GM23248 (cell line): Measurements from ENCODE around the gene PLD1. TPM values are rescaled to one million over a fixed set of nuclear protein-coding genes. Genes with fewer than 3 reads are reported as not detected.

ENCODE experiments used
- DNase-seq: peaks from one replicate; pipeline ENCODE4 v3.0.0-alpha.2; 2015
- H2AFZ ChIP-seq: fragments of 200-600 bp; sonication (generic); 2 replicates; pipeline ENCODE4 v1.6.1; 2016; ENCODE audit warnings: antibody characterized with exemption
- H3F3A ChIP-seq: fragments of 200-600 bp; sonication (generic); 2 replicates; pipeline ENCODE4 v1.6.1; 2016; ENCODE audit warnings: mild to moderate bottlenecking, antibody characterized with exemption, mixed run types; ENCODE audit not compliant: insufficient read depth
- H3K27ac ChIP-seq: fragments of 200-600 bp; sonication (generic); 2 replicates; pipeline ENCODE4 v1.5.1; 2016; ENCODE audit warnings: mild to moderate bottlenecking
- H3K27me3 ChIP-seq: fragments of 200-600 bp; sonication (generic); replicated peaks from 2 replicates; pipeline ENCODE4 v1.6.1; 2016; ENCODE audit warnings: mild to moderate bottlenecking; ENCODE audit not compliant: insufficient read depth
- H3K36me3 ChIP-seq: fragments of 200-600 bp; sonication (generic); 2 replicates; pipeline ENCODE4 v1.6.1; 2016; ENCODE audit warnings: low read depth, mild to moderate bottlenecking
- H3K4me1 ChIP-seq: fragments of 200-600 bp; sonication (generic); 2 replicates; pipeline ENCODE4 v1.6.1; 2016; ENCODE audit warnings: mild to moderate bottlenecking; ENCODE audit not compliant: insufficient read depth
- H3K4me2 ChIP-seq: fragments of 200-600 bp; sonication (generic); one replicate; pipeline ENCODE4 v1.6.1; 2016; ENCODE audit warnings: mild to moderate bottlenecking; ENCODE audit not compliant: unreplicated experiment
- H3K4me3 ChIP-seq: fragments of 200-600 bp; sonication (generic); 2 replicates; pipeline ENCODE4 v1.5.1; 2016; ENCODE audit warnings: mild to moderate bottlenecking
- H3K79me2 ChIP-seq: fragments of 200-600 bp; sonication (generic); 2 replicates; pipeline ENCODE4 v1.6.1; 2016; ENCODE audit warnings: mild to moderate bottlenecking; ENCODE audit not compliant: insufficient read depth
- H3K9ac ChIP-seq: fragments of 200-600 bp; sonication (generic); 2 replicates; pipeline ENCODE4 v1.6.1; 2016; ENCODE audit warnings: mild to moderate bottlenecking
- H3K9me2 ChIP-seq: fragments of 200-600 bp; sonication (generic); 2 replicates; pipeline ENCODE4 v1.6.1; 2016; ENCODE audit warnings: mixed run types, mild to moderate bottlenecking, moderate library complexity; ENCODE audit not compliant: insufficient read depth
- H3K9me3 ChIP-seq: fragments of 200-600 bp; sonication (generic); one replicate; pipeline ENCODE4 v1.6.1; 2017; ENCODE audit warnings: low read depth
- H4K20me1 ChIP-seq: fragments of 200-600 bp; sonication (generic); 2 replicates; pipeline ENCODE4 v1.6.0; 2016; ENCODE audit not compliant: insufficient read depth
- EZH2 ChIP-seq: fragments of 200-600 bp; sonication (generic); IDR thresholded peaks from 2 replicates; pipeline ENCODE4 v1.6.1; 2018; ENCODE audit warnings: antibody characterized with exemption, mild to moderate bottlenecking; ENCODE audit not compliant: insufficient read depth, poor library complexity, severe bottlenecking
- EZH2phosphoT487 ChIP-seq: fragments of 200-600 bp; sonication (generic); IDR thresholded peaks from 2 replicates; pipeline ENCODE4 v1.6.1; 2018; ENCODE audit warnings: antibody characterized with exemption, moderate library complexity, mild to moderate bottlenecking, low read depth; ENCODE audit not compliant: insufficient read depth
- WGBS, 2 experiments: methylation state at CpG; one replicate each; pipeline ENCODE4 v1.1.6; 2015 to 2017; ENCODE audit warnings: low lambda C conversion rate in 2 of 2, low coverage in 1 of 2; ENCODE audit errors: missing lambda C conversion rate in 2 of 2; 5-methylcytosine and 5-hydroxymethylcytosine counted together
- in situ Hi-C: fragments of 300-500 bp; cut with MboI; formaldehyde crosslinking; loops from 2 replicates; pipeline ENCODE4 v1.15.0; 2020
- polyA plus RNA-seq: library from polyadenylated mRNA; unstranded; fragments of >200 nt; fragmentation: Nextera tagmentation; extraction: Ambion mirVana; gene quantifications from 2 replicates; pipeline ENCODE4 v1.2.1, GENCODE V29; 2016
- total RNA-seq: library from RNA; depleted of rRNA; stranded (reverse); fragments of >200 nt; shearing (Covaris generic); gene quantifications from 2 replicates; pipeline ENCODE4 v1.2.3, GENCODE V29; 2014

Gene PLD1
- total and polyA plus RNA-seq, 2 experiments from 2014 or later: 3.0 to 4.6 TPM

DNA sequence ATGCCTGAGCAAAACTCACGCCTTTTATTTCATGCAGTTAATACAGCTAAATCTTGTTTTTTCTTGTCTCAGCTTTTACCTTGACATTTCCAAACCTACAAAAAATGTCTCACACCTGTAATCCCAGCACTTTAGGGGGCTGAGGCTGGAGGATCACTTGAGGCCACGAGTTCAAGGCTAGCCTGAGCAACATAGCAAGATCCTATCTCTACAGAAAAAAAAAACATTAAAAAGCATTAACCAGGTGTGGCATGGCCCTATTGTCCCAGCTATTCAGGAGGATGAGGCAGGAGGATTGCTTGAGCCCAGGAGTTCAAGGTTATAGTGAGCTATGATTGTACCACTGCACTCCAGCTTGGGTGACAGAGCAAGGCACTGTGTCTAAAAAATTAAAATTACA is 29.0 kb upstream of the PLD1 start:
- H3K4me2 ChIP-seq: no peak overlapping the region
- in situ Hi-C loops: no loop called here
- no peak overlapping the region for H3K9ac ChIP-seq
- 94 to 98% methylated on average over 2 of the region's 2 CpGs for WGBS, 2 experiments
- no peak overlapping the region for H3K4me3 ChIP-seq
- H3K27ac ChIP-seq: no peak overlapping the region
- TF ChIP-seq EZH2phosphoT487: no peak
- no peak for DNase-seq
- no peaks in the 10 kb centered on the region for H3K9me2 ChIP-seq
- H2AFZ ChIP-seq: no peak overlapping the region
- H3K79me2 ChIP-seq: no peaks in the 10 kb centered on the region
- H3K36me3 ChIP-seq: no peaks in the 10 kb centered on the region
- no peaks in the 10 kb centered on the region for H3K27me3 ChIP-seq
- H3K9me3 ChIP-seq: no peaks in the 10 kb centered on the region
- H3F3A ChIP-seq: peaks cover 16% of the 10 kb centered on the region
- no peaks in the 10 kb centered on the region for H4K20me1 ChIP-seq
- H3K4me1 ChIP-seq: peaks cover 22% of the 10 kb centered on the region

DNA sequence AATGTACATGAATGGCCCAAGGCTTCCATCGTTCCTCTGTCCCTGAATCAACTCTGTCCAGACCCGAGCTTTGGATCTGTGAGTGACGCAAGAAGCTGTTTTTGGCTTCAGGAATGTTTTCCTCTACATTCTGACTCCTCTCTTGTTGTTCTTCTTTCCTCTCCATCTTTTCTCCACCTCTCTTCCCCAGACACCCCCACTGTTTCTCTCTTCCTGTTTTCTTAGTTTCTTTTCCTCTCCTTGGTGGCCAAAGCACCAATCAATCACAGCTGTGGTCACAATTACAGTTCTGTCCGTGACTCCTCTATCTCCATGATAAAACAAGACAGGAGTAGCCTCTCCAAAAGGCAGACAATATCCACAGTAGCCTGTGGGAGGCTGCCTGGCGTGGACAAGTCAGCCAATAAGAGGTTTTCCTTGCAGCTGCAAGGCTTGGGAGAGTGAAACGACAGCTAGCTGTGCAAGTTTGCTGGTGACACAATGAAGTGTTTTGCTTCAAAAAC is 28.0 kb upstream of the PLD1 start:
- Histone ChIP-seq H3K9ac (peak overlapping the region; percentile 69), H3K4me1 (peaks cover 32% of the 10 kb centered on the region), H3K4me2 (peak overlapping the region; percentile 77), H3K36me3 (no peaks in the 10 kb centered on the region), H3K79me2 (no peaks in the 10 kb centered on the region), H3F3A (peaks cover 20% of the 10 kb centered on the region), H4K20me1 (no peaks in the 10 kb centered on the region), H2AFZ (peak overlapping the region; percentile 83), H3K4me3 (peak overlapping the region; percentile 64), H3K27ac (peak overlapping the region; percentile 82), H3K9me3 (no peaks in the 10 kb centered on the region), H3K9me2 (no peaks in the 10 kb centered on the region), H3K27me3 (no peaks in the 10 kb centered on the region)
- no peak for TF ChIP-seq EZH2
- no peak for TF ChIP-seq EZH2phosphoT487
- in situ Hi-C loops: no loop called here
- 3% methylated on average over 6 of the region's 6 CpGs for WGBS, 2 experiments
- peak; percentile 82 for DNase-seq

DNA sequence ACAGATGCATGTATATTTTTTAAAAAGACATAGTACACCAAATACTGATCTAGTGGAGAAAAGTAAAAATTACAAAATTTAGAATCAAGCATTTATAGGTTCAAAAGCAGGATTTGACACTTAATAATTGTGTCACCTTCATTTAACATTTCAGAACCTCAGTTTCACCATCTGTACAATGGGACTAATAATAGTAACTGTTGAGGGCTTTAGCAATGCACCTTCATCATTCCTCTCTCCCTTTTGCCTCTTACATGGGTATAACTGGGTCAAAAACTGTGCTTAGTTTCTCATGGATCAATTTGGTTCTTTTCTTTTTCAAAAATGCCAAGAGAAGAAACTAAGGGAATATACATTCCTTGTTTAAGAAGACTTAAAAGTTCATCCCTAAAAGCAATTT is 27.4 kb upstream of the PLD1 start:
- Histone ChIP-seq H3K4me1 (peaks cover 29% of the 10 kb centered on the region), H4K20me1 (no peaks in the 10 kb centered on the region), H3K27ac (peak overlapping the region; percentile 82), H3K9ac (peak overlapping the region; percentile 69), H3F3A (peaks cover 24% of the 10 kb centered on the region), H3K27me3 (no peaks in the 10 kb centered on the region), H3K36me3 (no peaks in the 10 kb centered on the region), H3K4me2 (peak overlapping the region; percentile 77), H3K4me3 (peak overlapping the region; percentile 64), H2AFZ (peak overlapping the region; percentile 83), H3K9me3 (no peaks in the 10 kb centered on the region), H3K79me2 (no peaks in the 10 kb centered on the region), H3K9me2 (no peaks in the 10 kb centered on the region)
- TF ChIP-seq EZH2 (no peak), EZH2phosphoT487 (no peak)
- in situ Hi-C loops: no loop called here
- DNase-seq: no peak

DNA sequence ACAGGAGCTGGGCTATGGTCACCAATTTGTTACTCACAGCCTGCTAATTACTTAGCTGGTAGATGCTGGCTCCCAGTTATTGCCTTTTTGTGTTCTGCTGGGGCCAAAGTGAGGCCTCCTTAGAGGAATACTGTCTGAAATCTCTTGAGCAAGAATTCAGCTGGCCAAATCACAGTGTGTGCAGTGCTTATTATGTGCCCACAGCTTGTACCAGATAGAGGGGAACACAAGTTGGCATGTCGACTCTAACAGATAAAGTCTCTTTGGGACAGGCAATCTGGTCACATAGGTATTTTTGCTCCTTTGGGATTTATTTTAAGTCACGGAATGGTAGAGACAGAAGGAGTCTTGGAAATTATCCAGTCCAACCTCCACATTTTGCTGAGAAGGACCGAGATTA is 26.6 kb upstream of the PLD1 start:
- no peak overlapping the region for H3K4me2 ChIP-seq
- H3K9me3 ChIP-seq: no peaks in the 10 kb centered on the region
- no peaks in the 10 kb centered on the region for H3K27me3 ChIP-seq
- H3K4me3 ChIP-seq: no peak overlapping the region
- H3F3A ChIP-seq: peaks cover 29% of the 10 kb centered on the region
- in situ Hi-C loops: no loop called here
- H3K36me3 ChIP-seq: no peaks in the 10 kb centered on the region
- H4K20me1 ChIP-seq: no peaks in the 10 kb centered on the region
- no peak for DNase-seq
- no peaks in the 10 kb centered on the region for H3K9me2 ChIP-seq
- 91 to 93% methylated on average over 3 of the region's 3 CpGs for WGBS, 2 experiments
- no peak for TF ChIP-seq EZH2phosphoT487
- no peak for TF ChIP-seq EZH2
- H3K27ac ChIP-seq: no peak overlapping the region
- peaks cover 34% of the 10 kb centered on the region for H3K4me1 ChIP-seq
- H3K9ac ChIP-seq: no peak overlapping the region
- no peak overlapping the region for H2AFZ ChIP-seq
- no peaks in the 10 kb centered on the region for H3K79me2 ChIP-seq

DNA sequence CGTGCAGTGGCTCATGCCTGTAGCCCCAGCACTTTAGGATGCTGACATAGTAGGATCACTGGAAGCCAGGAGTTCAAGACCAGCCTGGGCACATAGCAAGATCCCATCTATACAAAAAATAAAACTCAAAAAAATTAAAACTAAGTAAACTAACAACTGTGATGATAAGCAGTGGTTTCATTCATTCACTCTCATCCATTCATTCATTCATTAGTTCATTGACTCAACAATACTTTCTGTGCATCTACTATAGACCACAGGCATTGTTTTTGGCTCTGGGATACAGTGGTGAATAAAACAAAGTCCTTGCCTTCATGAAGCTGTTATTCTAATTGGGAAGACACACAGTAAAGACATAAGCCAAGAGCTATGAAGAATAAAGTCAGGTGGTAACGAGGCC is 25.3 kb upstream of the PLD1 start:
- Histone ChIP-seq H3K79me2 (no peaks in the 10 kb centered on the region), H3K4me1 (peaks cover 39% of the 10 kb centered on the region), H3K9me2 (no peaks in the 10 kb centered on the region), H3K9ac (no peak overlapping the region), H2AFZ (no peak overlapping the region), H3K27me3 (no peaks in the 10 kb centered on the region), H3K4me3 (no peak overlapping the region), H3K27ac (no peak overlapping the region), H4K20me1 (no peaks in the 10 kb centered on the region), H3K9me3 (no peaks in the 10 kb centered on the region), H3K36me3 (no peaks in the 10 kb centered on the region), H3F3A (peaks cover 29% of the 10 kb centered on the region), H3K4me2 (no peak overlapping the region)
- in situ Hi-C loops: no loop called here
- WGBS, 2 experiments: 91 to 92% methylated on average over 2 of the region's 2 CpGs
- DNase-seq: no peak
- TF ChIP-seq EZH2 (no peak), EZH2phosphoT487 (no peak)
